ENCODE results near the gene PEA15.
A peak's percentile ranks its signal among the peaks of the same experiment; 100 is the strongest.

The PEA15 gene

GRCh38 chr1:160216301-160216700 is 11.1 kb downstream of the PEA15 start:
- H3K9me2 ChIP-seq (ENCODE audit: low read depth, low read length), result no peaks in the 10 kb centered on the region
- H3K27me3 ChIP-seq (ENCODE audit: insufficient read depth, low read length), result no peaks in the 10 kb centered on the region
- no peak overlapping the region for H2AFZ ChIP-seq (ENCODE audit: low read length)
- no peak overlapping the region for H3K4me2 ChIP-seq (ENCODE audit: low read length)
- H4K20me1 ChIP-seq (ENCODE audit: insufficient read depth, low read length), result no peaks in the 10 kb centered on the region
- H3F3A ChIP-seq (ENCODE audit: insufficient read depth, low read length), result no peaks in the 10 kb centered on the region
- no peaks in the 10 kb centered on the region for H3K9me3 ChIP-seq (ENCODE audit: low read length)
- H3K36me3 ChIP-seq (ENCODE audit: insufficient read depth, low read length), result peaks cover 98% of the 10 kb centered on the region
- H3K27ac ChIP-seq (ENCODE audit: low read depth, low read length, poor library complexity, severe bottlenecking), result no peak overlapping the region
- TF ChIP-seq, protein P1, sequence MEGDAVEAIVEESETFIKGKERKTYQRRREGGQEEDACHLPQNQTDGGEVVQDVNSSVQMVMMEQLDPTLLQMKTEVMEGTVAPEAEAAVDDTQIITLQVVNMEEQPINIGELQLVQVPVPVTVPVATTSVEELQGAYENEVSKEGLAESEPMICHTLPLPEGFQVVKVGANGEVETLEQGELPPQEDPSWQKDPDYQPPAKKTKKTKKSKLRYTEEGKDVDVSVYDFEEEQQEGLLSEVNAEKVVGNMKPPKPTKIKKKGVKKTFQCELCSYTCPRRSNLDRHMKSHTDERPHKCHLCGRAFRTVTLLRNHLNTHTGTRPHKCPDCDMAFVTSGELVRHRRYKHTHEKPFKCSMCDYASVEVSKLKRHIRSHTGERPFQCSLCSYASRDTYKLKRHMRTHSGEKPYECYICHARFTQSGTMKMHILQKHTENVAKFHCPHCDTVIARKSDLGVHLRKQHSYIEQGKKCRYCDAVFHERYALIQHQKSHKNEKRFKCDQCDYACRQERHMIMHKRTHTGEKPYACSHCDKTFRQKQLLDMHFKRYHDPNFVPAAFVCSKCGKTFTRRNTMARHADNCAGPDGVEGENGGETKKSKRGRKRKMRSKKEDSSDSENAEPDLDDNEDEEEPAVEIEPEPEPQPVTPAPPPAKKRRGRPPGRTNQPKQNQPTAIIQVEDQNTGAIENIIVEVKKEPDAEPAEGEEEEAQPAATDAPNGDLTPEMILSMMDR (IDR thresholded peaks at IDR 0.05; ENCODE audit: low read length), result no peak
- TF ChIP-seq EZH2 (IDR thresholded peaks at IDR 0.05; ENCODE audit: borderline replicate concordance, low read length), result no peak
- H3K4me3 ChIP-seq (ENCODE audit: low read depth, low read length, poor library complexity, severe bottlenecking), result no peak overlapping the region
- no peaks in the 10 kb centered on the region for H3K79me2 ChIP-seq (ENCODE audit: insufficient read depth, low read length)
- H3K4me1 ChIP-seq (ENCODE audit: insufficient read depth, low read length, severe bottlenecking), result no peaks in the 10 kb centered on the region
- no peak overlapping the region for H3K9ac ChIP-seq (ENCODE audit: low read length)

DNA sequence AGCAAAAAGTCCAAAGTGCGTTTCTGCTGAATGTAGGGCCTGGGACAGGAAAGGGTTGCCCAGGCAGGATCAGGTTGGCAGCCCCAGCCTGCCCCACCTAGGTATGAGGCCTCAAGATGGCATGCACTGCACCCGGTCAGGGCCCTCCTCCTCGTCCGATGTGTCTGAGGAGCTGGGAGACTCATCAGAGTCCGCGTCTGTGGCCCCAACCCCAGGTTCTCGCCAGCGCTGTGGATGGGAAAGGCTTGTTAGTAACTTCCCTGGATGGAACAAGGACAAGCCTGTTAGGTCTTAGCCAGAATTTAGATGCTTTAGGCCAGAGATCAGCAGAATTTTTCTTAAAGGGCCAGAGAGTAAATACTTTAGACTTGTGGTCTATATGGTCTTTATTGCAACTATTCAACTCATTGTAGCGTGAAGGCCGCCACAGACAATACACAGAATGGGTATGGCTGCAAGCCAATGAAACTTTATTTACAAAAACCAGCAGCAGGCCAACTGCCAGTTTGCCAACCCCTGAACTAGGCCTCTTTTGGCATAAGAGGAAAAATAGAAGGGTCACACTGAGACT is 12.4 kb downstream of the PEA15 start:
- H3F3A ChIP-seq (ENCODE audit: insufficient read depth, low read length), result no peaks in the 10 kb centered on the region
- TF ChIP-seq, protein P1 (IDR thresholded peaks at IDR 0.05; ENCODE audit: low read length), result no peak
- no peak overlapping the region for H2AFZ ChIP-seq (ENCODE audit: low read length)
- H3K4me3 ChIP-seq (ENCODE audit: low read depth, low read length, poor library complexity, severe bottlenecking), result no peak overlapping the region
- H3K9me2 ChIP-seq (ENCODE audit: low read depth, low read length), result no peaks in the 10 kb centered on the region
- H3K4me2 ChIP-seq (ENCODE audit: low read length), result no peak overlapping the region
- H3K36me3 ChIP-seq (ENCODE audit: insufficient read depth, low read length), result peaks cover 94% of the 10 kb centered on the region
- H3K27me3 ChIP-seq (ENCODE audit: insufficient read depth, low read length), result no peaks in the 10 kb centered on the region
- H3K27ac ChIP-seq (ENCODE audit: low read depth, low read length, poor library complexity, severe bottlenecking), result no peak overlapping the region
- H3K9me3 ChIP-seq (ENCODE audit: low read length), result no peaks in the 10 kb centered on the region
- H4K20me1 ChIP-seq (ENCODE audit: insufficient read depth, low read length), result no peaks in the 10 kb centered on the region
- H3K9ac ChIP-seq (ENCODE audit: low read length), result no peak overlapping the region
- no peaks in the 10 kb centered on the region for H3K79me2 ChIP-seq (ENCODE audit: insufficient read depth, low read length)
- H3K4me1 ChIP-seq (ENCODE audit: insufficient read depth, low read length, severe bottlenecking), result no peaks in the 10 kb centered on the region

DNA sequence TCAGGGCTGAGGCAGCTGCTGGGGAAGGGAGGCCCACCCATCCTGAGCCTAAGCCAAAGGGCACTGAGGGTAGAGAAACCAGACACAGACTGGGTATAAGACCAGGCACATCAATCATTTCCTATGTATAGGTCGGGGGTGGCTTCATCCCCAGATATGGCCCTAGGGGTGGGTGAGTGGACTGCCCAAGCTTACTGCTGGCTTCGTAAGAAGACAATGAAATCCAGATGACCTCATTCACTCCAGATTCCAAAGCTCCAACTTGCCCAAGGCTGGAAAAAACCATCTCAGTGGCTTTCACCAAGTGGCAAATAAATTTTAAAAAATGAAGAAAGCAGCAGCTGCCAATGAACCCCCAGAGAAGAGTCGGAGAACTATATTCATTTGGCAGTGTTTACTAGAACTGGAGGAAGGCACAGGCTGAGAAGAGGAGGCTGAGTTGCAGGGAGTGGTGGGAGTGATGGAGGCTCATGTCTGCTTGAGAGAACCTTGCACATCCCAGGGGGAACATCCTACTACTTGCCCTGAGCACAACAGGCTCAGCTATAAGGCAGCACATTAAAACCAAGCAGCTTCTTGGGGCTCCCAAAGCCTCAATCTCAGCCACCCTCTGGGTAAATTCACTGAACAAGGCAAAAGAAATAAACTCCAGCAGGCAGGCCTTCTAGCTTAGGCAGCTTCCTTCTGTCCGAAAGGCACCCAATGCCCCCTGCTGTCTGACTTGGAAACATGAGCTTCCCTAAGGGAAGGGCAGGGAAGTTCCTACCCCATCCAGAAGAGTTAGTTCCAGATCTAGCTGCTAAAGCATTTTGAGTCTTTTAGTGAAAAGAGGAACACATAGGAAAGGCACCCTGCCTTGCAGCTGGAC is 14.1 kb downstream of the PEA15 start:
- peaks cover 94% of the 10 kb centered on the region for H3K36me3 ChIP-seq (ENCODE audit: insufficient read depth, low read length)

More for the DNA sequence above, 14.1 kb downstream of the PEA15 start:
- H3K4me2 ChIP-seq (ENCODE audit: low read length), result no peak overlapping the region
- no peak overlapping the region for H3K27ac ChIP-seq (ENCODE audit: low read depth, low read length, poor library complexity, severe bottlenecking)
- no peaks in the 10 kb centered on the region for H3K9me2 ChIP-seq (ENCODE audit: low read depth, low read length)
- TF ChIP-seq EZH2 (IDR thresholded peaks at IDR 0.05; ENCODE audit: borderline replicate concordance, low read length), result no peak
- TF ChIP-seq, protein P1 (IDR thresholded peaks at IDR 0.05; ENCODE audit: low read length), result peak; percentile 10; the same call in 1 of the 2 replicates
- no peak overlapping the region for H3K4me3 ChIP-seq (ENCODE audit: low read depth, low read length, poor library complexity, severe bottlenecking)
- no peaks in the 10 kb centered on the region for H3K4me1 ChIP-seq (ENCODE audit: insufficient read depth, low read length, severe bottlenecking)
- no peak overlapping the region for H3K9ac ChIP-seq (ENCODE audit: low read length)
- H3K79me2 ChIP-seq (ENCODE audit: insufficient read depth, low read length), result no peaks in the 10 kb centered on the region
- no peaks in the 10 kb centered on the region for H3K9me3 ChIP-seq (ENCODE audit: low read length)
- no peaks in the 10 kb centered on the region for H3F3A ChIP-seq (ENCODE audit: insufficient read depth, low read length)
- H3K27me3 ChIP-seq (ENCODE audit: insufficient read depth, low read length), result no peaks in the 10 kb centered on the region
- H2AFZ ChIP-seq (ENCODE audit: low read length), result no peak overlapping the region
- H4K20me1 ChIP-seq (ENCODE audit: insufficient read depth, low read length), result no peaks in the 10 kb centered on the region

All from OCI-LY1 (cell line).